HFFc6 (cell line): ENCODE measurements around the gene GNPAT. TPM values are rescaled to one million over a fixed set of nuclear protein-coding genes. Genes with fewer than 3 reads are reported as not detected.
"Not testable (repeated sequence)": the region's sequence is repeated elsewhere in the genome, so short reads cannot be mapped to it uniquely, and the experiment has no call there.

Experiments used
- DNase-seq: peaks from one replicate; pipeline ENCODE4 v3.0.0-alpha.2; 2018
- H3K27ac Mint-ChIP-seq: 2 replicates; pipeline ENCODE4 v1.8.0; 2020; ENCODE audit warnings: mild to moderate bottlenecking, mixed read lengths
- H3K27me3 Mint-ChIP-seq: 2 replicates; pipeline ENCODE4 v1.8.0; 2021; ENCODE audit warnings: mild to moderate bottlenecking, moderate library complexity, mixed read lengths; ENCODE audit not compliant: insufficient read depth
- H3K36me3 Mint-ChIP-seq: 2 replicates; pipeline ENCODE4 v1.8.0; 2021; ENCODE audit warnings: low read depth, mixed read lengths
- H3K4me1 Mint-ChIP-seq: 2 replicates; pipeline ENCODE4 v1.8.0; 2020; ENCODE audit warnings: low read depth, mixed read lengths
- H3K4me3 Mint-ChIP-seq: 2 replicates; pipeline ENCODE4 v1.8.0; 2020; ENCODE audit warnings: mild to moderate bottlenecking, moderate library complexity, mixed read lengths
- H3K9me3 Mint-ChIP-seq: 2 replicates; pipeline ENCODE4 v1.8.0; 2020; ENCODE audit warnings: mild to moderate bottlenecking, mixed read lengths
- CTCF ChIP-seq: fragments of 200-600 bp; sonication (generic); IDR thresholded peaks from 2 replicates; pipeline ENCODE4 v1.5.0; 2021; ENCODE audit warnings: antibody characterized with exemption, mild to moderate bottlenecking
- total RNA-seq, 6 experiments: library from RNA; stranded (reverse); fragmentation: NEBNext Ultra II Directional; extraction: Animal tissue kit (Norgen Biotek cat#: 25700); gene quantifications; 2 replicates in 1 of 6; 3 replicates in 5 of 6; pipeline ENCODE4 v1.2.3, GENCODE V29; 2021

GNPAT gene
- total RNA-seq, 6 experiments from 2014 or later, result 32.5 to 37.2 (median 34.8) TPM

GRCh38 chr1:231209531-231209930, 31.5 kb upstream of the GNPAT start:
- H3K27ac Mint-ChIP-seq, result no peak overlapping the region
- no peak overlapping the region for H3K4me3 Mint-ChIP-seq
- no peak for DNase-seq
- peaks cover 23% of the 10 kb centered on the region for H3K27me3 Mint-ChIP-seq
- H3K9me3 Mint-ChIP-seq, result no peaks in the 10 kb centered on the region
- H3K36me3 Mint-ChIP-seq, result no peaks in the 10 kb centered on the region
- 0 out of 2 replicates have a peak, but pooled peaks cover 5% of the 10 kb centered on the region for H3K4me1 Mint-ChIP-seq
- TF ChIP-seq CTCF, result no peak

GRCh38 chr1:231210126-231210525, 30.9 kb upstream of the GNPAT start:
- peaks cover 19% of the 10 kb centered on the region for H3K27me3 Mint-ChIP-seq
- H3K27ac Mint-ChIP-seq, result no peak overlapping the region
- H3K36me3 Mint-ChIP-seq, result no peaks in the 10 kb centered on the region
- no peak for TF ChIP-seq CTCF
- no peak overlapping the region for H3K4me3 Mint-ChIP-seq
- no peaks in the 10 kb centered on the region for H3K9me3 Mint-ChIP-seq
- no peak for DNase-seq
- 0 out of 2 replicates have a peak, but pooled peaks cover 5% of the 10 kb centered on the region for H3K4me1 Mint-ChIP-seq

- TF ChIP-seq CTCF, result peak; percentile 97
- Mint-ChIP-seq H3K27ac (no peak overlapping the region), H3K27me3 (peaks cover 17% of the 10 kb centered on the region), H3K4me3 (peak overlapping the region; percentile 92), H3K36me3 (no peaks in the 10 kb centered on the region), H3K9me3 (no peaks in the 10 kb centered on the region), H3K4me1 (0 out of 2 replicates have a peak, but pooled peaks cover 5% of the 10 kb centered on the region)
- peak; percentile 44 for DNase-seq
Measured at GRCh38 chr1:231211005-231211857, 29.8 kb upstream of the GNPAT start.

GRCh38 chr1:231212301-231212700, 28.7 kb upstream of the GNPAT start:
- DNase-seq, H3K36me3 Mint-ChIP-seq, H3K4me3 Mint-ChIP-seq, H3K4me1 Mint-ChIP-seq, H3K27ac Mint-ChIP-seq, H3K9me3 Mint-ChIP-seq: not testable (repeated sequence)
- H3K27me3 Mint-ChIP-seq, result peaks cover 21% of the 10 kb centered on the region

- Mint-ChIP-seq H3K36me3 (no peaks in the 10 kb centered on the region), H3K4me3 (no peak overlapping the region), H3K27ac (no peak overlapping the region), H3K9me3 (no peaks in the 10 kb centered on the region), H3K4me1 (0 out of 2 replicates have a peak, but pooled peaks cover 5% of the 10 kb centered on the region), H3K27me3 (peaks cover 22% of the 10 kb centered on the region)
- no peak for TF ChIP-seq CTCF
- DNase-seq, result no peak
Measured at GRCh38 chr1:231213831-231214573, 27.0 kb upstream of the GNPAT start.
